ENCODE results near the gene ERN1.

DNA sequence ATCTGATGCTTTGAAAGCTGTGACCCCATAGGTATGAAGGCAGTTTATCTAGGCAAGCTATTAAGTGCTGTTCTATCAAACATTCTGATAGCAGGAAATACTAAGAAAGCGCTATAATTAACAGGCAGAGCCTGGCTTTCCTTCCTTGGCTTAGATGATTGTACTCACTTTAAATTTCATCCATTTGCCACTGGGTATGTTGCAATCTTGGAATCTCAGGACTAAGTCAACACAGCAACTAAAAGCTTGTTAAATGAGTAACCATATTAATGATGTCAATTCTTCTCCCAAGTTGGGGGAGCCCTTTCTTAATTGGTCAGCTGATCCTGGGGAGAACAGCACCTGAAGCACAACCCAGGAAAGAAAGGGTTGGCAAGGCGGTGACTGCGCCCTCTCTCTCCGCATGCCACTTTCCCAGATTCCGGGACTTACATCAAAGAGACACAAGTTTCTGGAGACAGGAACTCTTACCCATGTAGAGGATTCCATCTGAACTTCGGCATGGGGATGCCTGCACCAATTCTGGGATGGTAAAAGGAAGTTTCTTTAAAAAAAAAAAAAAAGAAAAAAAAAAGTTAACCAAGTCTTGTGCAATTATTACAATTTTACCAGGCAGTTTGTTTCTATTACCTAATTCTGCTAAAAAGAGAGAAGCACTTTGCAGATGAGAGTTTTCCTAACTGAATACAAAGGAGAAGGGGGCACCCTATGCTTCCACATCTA lies 55.1 kb downstream of the ERN1 start:
- TF ChIP-seq POLR2AphosphoS5 (IDR thresholded peaks at IDR 0.05; ENCODE audit: borderline replicate concordance, low read depth, low read length) (no peak), EZH2 (IDR thresholded peaks at IDR 0.05) (no peak), FOXP2 (optimal IDR thresholded peaks at IDR 0.05; ENCODE audit: control extremely low read depth, extremely low read length, insufficient read depth) (no peak)
